GM20000 (cell line): ENCODE results near the gene GDPD5.

Experiments
- DNase-seq: peaks from one replicate; pipeline ENCODE4 v3.0.0; 2012; ENCODE audit warnings: low spot score
- TF ChIP-seq, protein P1 (sequence below): IDR thresholded peaks from 2 replicates; pipeline ENCODE4 v1.5.1; 2012; ENCODE audit warnings: mild to moderate bottlenecking, control low read depth; ENCODE audit errors: extremely low read depth, missing control alignments

The GDPD5 gene

GRCh38 chr11:75547617-75548058 lies 21.9 kb upstream of the GDPD5 start:
- TF ChIP-seq, protein P1, sequence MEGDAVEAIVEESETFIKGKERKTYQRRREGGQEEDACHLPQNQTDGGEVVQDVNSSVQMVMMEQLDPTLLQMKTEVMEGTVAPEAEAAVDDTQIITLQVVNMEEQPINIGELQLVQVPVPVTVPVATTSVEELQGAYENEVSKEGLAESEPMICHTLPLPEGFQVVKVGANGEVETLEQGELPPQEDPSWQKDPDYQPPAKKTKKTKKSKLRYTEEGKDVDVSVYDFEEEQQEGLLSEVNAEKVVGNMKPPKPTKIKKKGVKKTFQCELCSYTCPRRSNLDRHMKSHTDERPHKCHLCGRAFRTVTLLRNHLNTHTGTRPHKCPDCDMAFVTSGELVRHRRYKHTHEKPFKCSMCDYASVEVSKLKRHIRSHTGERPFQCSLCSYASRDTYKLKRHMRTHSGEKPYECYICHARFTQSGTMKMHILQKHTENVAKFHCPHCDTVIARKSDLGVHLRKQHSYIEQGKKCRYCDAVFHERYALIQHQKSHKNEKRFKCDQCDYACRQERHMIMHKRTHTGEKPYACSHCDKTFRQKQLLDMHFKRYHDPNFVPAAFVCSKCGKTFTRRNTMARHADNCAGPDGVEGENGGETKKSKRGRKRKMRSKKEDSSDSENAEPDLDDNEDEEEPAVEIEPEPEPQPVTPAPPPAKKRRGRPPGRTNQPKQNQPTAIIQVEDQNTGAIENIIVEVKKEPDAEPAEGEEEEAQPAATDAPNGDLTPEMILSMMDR, result peak; percentile 27
- DNase-seq, result peak; percentile 77

- TF ChIP-seq, protein P1, result no peak
- no peak for DNase-seq
Observed at GRCh38 chr11:75547177-75547576, 21.4 kb upstream of the GDPD5 start.

DNA sequence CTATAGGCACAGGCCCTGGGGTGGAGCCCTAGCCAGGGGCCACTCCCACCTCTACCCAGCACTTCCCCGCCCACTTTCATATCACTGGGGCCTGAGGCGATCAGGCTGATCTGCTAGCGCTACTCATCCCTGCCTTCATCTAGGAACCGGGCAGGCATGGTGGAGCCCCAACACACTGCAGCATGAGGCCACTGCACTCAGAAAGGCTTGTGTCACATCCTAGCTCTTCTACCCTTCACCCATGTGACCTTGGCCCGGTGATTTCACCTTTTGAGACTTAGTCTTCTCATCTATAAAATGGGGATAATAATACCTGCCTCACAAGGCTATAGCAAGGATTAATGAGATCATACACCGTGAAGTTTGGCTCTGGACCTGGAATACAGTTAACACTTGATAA lies 18.1 kb upstream of the GDPD5 start:
- TF ChIP-seq, protein P1, result no peak
- DNase-seq, result no peak

DNA sequence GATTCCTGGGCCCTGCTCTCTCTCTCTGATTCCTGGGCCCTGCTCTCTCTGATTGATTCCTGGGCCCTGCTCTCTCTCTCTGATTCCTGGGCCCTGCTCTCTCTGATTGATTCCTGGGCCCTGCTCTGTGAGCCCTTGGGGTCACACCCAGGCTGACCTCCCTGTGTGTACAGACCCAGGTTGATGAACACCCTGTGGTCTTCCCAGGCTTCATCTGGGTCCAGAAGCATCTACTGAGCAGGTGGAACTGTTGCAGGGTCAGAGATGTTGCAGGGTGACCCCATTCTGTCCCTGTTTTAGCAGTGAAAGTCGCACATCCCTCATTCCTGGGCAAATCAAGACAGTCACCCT lies 16.3 kb upstream of the GDPD5 start:
- TF ChIP-seq, protein P1, result no peak
- no peak for DNase-seq

GRCh38 chr11:75541193-75542087 lies 15.7 kb upstream of the GDPD5 start:
- DNase-seq, result no peak
- TF ChIP-seq, protein P1, result no peak

- TF ChIP-seq, protein P1, result no peak
- DNase-seq, result no peak
Observed at GRCh38 chr11:75539459-75540334, 14.0 kb upstream of the GDPD5 start.
